K562 (cell line): ENCODE measurements around the gene ANXA10. TPM values are rescaled to one million over a fixed set of nuclear protein-coding genes. Genes with fewer than 3 reads are reported as not detected.

Experiments
- ATAC-seq: fragments of 200-7000 bp; cut with Tn5 transposase; 3 replicates; pipeline ENCODE4 v1.9.1; 2020; ENCODE audit warnings: moderate library complexity
- BruUV-seq: library from RNA; stranded (reverse); fragments of 400-500 nt; replicated peaks from 2 replicates; lab custom pipeline; 2021; lab: Mats Ljungman, UMichigan
- CTCF ChIA-PET: fragments of 300-600 bp; formaldehyde crosslinking; extraction: SDS; loops from one replicate; lab custom pipeline; 2021; ENCODE audit warnings: low intra/inter-chr PET ratio; lab: Yijun Ruan, JAX
- POLR2A ChIA-PET: fragments of 300-600, 350-650 bp; sonication (Branson Sonifier 250); formaldehyde crosslinking; extraction: SDS; loops from one replicate; lab custom pipeline; 2021; ENCODE audit warnings: antibody characterized with exemption, inconsistent platforms; lab: Yijun Ruan, JAX
- DNase-seq, 4 experiments: peaks; one replicate each; pipeline versions ENCODE4 v3.0.0 to v3.0.0-alpha.2; 2011 to 2018; ENCODE audit warnings: low spot score in 3 of 4, mixed read lengths in 3 of 4; ENCODE audit errors: extremely low read depth in 1 of 4
- FAIRE-seq: peaks from 2 replicates; lab custom pipeline; 2011; peaks lifted over from hg19 to GRCh38; lab: Jason Lieb, UNC
- H2AFZ ChIP-seq: 2 replicates; pipeline ENCODE4 v1.6.0; 2011; ENCODE audit warnings: low read depth, low read length, control low read depth, inconsistent platforms
- H3K27ac ChIP-seq: fragments of 200-600 bp; 3 replicates; pipeline ENCODE4 v1.8.0; 2011; ENCODE audit warnings: low read depth, mild to moderate bottlenecking, control low read depth, inconsistent platforms, low read length, moderate library complexity, mixed read lengths; ENCODE audit errors: extremely low read depth
- H3K27me3 ChIP-seq, 2 experiments: fragments of 300-600 bp in 1 of 2; 2 replicates in 1 of 2; 3 replicates in 1 of 2; pipeline versions ENCODE4 v1.6.0 to v1.8.0; 2011; ENCODE audit warnings: inconsistent platforms in 2 of 2, low read length in 2 of 2, mild to moderate bottlenecking in 1 of 2, mixed read lengths in 1 of 2, moderate library complexity in 1 of 2; ENCODE audit not compliant: control insufficient read depth in 2 of 2, insufficient read depth in 2 of 2
- H3K36me3 ChIP-seq: fragments of 300-600 bp; 3 replicates; pipeline ENCODE4 v1.8.0; 2011; ENCODE audit warnings: mild to moderate bottlenecking, low read length, inconsistent platforms; ENCODE audit not compliant: control insufficient read depth, insufficient read depth
- H3K4me1 ChIP-seq, 2 experiments: fragments of 200-600 bp in 1 of 2; replicated peaks in 1 of 2; 2 replicates in 1 of 2; 3 replicates in 1 of 2; pipeline versions ENCODE4 v1.5.1 to v1.8.0; 2011; ENCODE audit warnings: inconsistent platforms in 2 of 2, low read length in 2 of 2, mild to moderate bottlenecking in 1 of 2, mixed read lengths in 1 of 2, moderate library complexity in 1 of 2; ENCODE audit not compliant: control insufficient read depth in 2 of 2, insufficient read depth in 2 of 2
- H3K4me2 ChIP-seq: 2 replicates; pipeline ENCODE4 v1.6.1; 2011; ENCODE audit warnings: low read length, control low read depth, inconsistent platforms, mixed read lengths; ENCODE audit not compliant: insufficient read depth
- H3K4me3 ChIP-seq: fragments of 200-600 bp; sonication (generic), shearing (Covaris generic); 2 replicates; pipeline ENCODE4 v1.5.1; 2016; ENCODE audit warnings: control low read depth, inconsistent platforms
- H3K79me2 ChIP-seq: fragments of 200-600 bp; 3 replicates; pipeline ENCODE4 v1.8.0; 2011; ENCODE audit warnings: low read length, inconsistent platforms; ENCODE audit not compliant: control insufficient read depth, insufficient read depth
- H3K9ac ChIP-seq, 2 experiments: 2 replicates each; pipeline versions ENCODE4 v1.6.0 to v1.6.1; 2011; ENCODE audit warnings: low read depth in 2 of 2, low read length in 2 of 2, control low read depth in 1 of 2, inconsistent platforms in 1 of 2, mild to moderate bottlenecking in 1 of 2, mixed read lengths in 1 of 2; ENCODE audit not compliant: insufficient read depth in 1 of 2
- H3K9me1 ChIP-seq: one replicate; pipeline ENCODE4 v1.6.0; 2011; ENCODE audit warnings: inconsistent platforms, mild to moderate bottlenecking, low read length, moderate library complexity; ENCODE audit not compliant: control insufficient read depth, insufficient read depth
- H3K9me3 ChIP-seq: replicated peaks from 2 replicates; pipeline ENCODE4 v1.5.1; 2011; ENCODE audit warnings: low read depth, low read length, inconsistent platforms; ENCODE audit not compliant: control insufficient read depth, insufficient read depth
- H4K20me1 ChIP-seq: replicated peaks from 2 replicates; pipeline ENCODE4 v1.6.1; 2011; ENCODE audit warnings: low read length, inconsistent platforms, mixed read lengths; ENCODE audit not compliant: control insufficient read depth, insufficient read depth
- CSDE1 ChIP-seq, 2 experiments: fragments of 450-650 bp; IDR thresholded peaks; 2 replicates each; pipeline ENCODE4 v1.6.1; 2016; ENCODE audit warnings: mild to moderate bottlenecking in 1 of 2
- IFI16 ChIP-seq: fragments of 250-450 bp; sonication (Bioruptor Pico); IDR thresholded peaks from 2 replicates; pipeline ENCODE4 v2.1.2; 2022; ENCODE audit warnings: mild to moderate bottlenecking, inconsistent platforms
- LARP7 ChIP-seq: fragments of 450-650 bp; IDR thresholded peaks from 2 replicates; pipeline ENCODE4 v1.6.1; 2016
- ZC3H8 ChIP-seq: fragments of 450-650 bp; IDR thresholded peaks from 2 replicates; pipeline ENCODE4 v1.6.1; 2017
- ZNF561 ChIP-seq: fragments of 450-650 bp; formaldehyde crosslinking; conservative IDR thresholded peaks from 2 replicates; pipeline ENCODE4 v1.4.0; 2020; ENCODE audit warnings: mild to moderate bottlenecking, moderate library complexity
- WGBS: fragments of 100-300 bp; shearing (Covaris generic); methylation state at CpG from one replicate; pipeline ENCODE4 v1.1.6; 2016; ENCODE audit warnings: low coverage, mixed read lengths; ENCODE audit not compliant: insufficient coverage; ENCODE audit errors: missing lambda C conversion rate; 5-methylcytosine and 5-hydroxymethylcytosine counted together
- in situ Hi-C: fragments of 300-500 bp; cut with MboI; formaldehyde crosslinking; loops from 4 replicates; pipeline ENCODE4 v1.15.0; 2018; ENCODE audit warnings: inconsistent platforms, mixed read lengths
- intact Hi-C: fragments of 100-400 bp; cut with micrococcal nuclease; formaldehyde crosslinking; loops from 2 replicates; pipeline ENCODE4 v1.14.2; 2022
- polyA plus RNA-seq, 8 experiments: library from polyadenylated mRNA; depleted of rRNA in 4 of 8; stranded (reverse) in 5 of 8; unstranded in 3 of 8; fragments of >200 nt; fragmentation: Nextera tagmentation in 2 of 8; fragmentation: Illumina TruSeq in 1 of 8; extraction: Ambion mirVana in 2 of 8; extraction: Trizol in 1 of 8; gene quantifications; 2 replicates each; pipeline versions ENCODE4 v1.2.1 to v1.2.3, GENCODE V29; 2011 to 2014; ENCODE audit warnings: inconsistent platforms in 1 of 8, missing spikeins in 1 of 8
- total RNA-seq, 7 experiments: library from RNA; depleted of rRNA in 6 of 7; stranded (reverse); fragments of >200 nt in 6 of 7; fragmentation: Illumina TruSeq in 2 of 7; extraction: Trizol in 2 of 7; gene quantifications; 2 replicates each; pipeline versions ENCODE4 v1.2.1 to v1.2.3, GENCODE V29; 2011 to 2021; ENCODE audit warnings: low replicate concordance in 1 of 7
- TF ChIP-seq, protein P1 (sequence below): fragments of 450-650 bp; IDR thresholded peaks from one replicate; pipeline ENCODE4 v1.6.1; 2018; ENCODE audit warnings: mild to moderate bottlenecking, moderate library complexity; ENCODE audit not compliant: partially characterized antibody
- TF ChIP-seq, protein P2 (sequence below): fragments of 250-450 bp; sonication (Bioruptor Pico); IDR thresholded peaks from 2 replicates; pipeline ENCODE4 v1.5.0; 2020; ENCODE audit warnings: mild to moderate bottlenecking, borderline replicate concordance

The ANXA10 gene
- total and polyA plus RNA-seq, 9 of the 15 experiments (the other 6 are each of a cell fraction or from before 2014, with no cell fraction given), result not detected

DNA sequence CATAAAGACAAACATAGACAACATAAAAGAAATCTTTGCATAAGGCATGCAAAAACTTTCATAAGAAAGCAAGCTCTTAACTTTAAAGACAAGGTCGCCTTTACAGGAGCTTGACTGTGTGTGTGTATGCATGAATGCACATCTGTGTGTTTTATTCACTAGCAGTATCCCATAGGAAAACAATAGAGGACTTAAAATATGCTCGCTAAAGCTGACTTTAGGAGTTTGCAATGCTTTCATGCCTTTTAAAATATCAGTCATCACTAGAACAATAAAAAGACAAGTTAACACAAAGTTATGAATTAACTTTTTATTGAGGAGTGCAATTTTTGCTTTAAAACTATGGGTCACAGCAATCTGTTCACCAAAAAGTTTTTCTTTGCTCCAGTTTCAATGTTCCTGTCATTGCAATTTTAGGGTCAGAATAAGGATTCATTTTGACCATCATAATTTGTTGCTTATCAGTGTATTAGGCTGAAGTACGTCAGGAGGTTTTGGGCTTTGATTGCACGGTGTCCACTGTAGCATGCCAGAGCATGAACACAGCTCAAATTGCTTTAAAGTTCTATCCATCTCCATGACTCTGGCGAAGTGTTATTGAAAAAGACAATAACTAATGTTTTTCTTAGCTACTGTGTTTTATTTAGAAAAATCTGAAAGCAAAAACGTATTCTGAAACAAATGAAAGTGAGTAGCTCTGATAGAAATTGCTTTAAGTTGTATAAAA, 36.9 kb downstream of the ANXA10 start:
- Histone ChIP-seq H3K9me3 (no peaks in the 10 kb centered on the region; the same call in 1 of the 2 replicates), H3K9ac (no peak overlapping the region), H2AFZ (no peak overlapping the region), H3K27ac (no peak overlapping the region), H3K27me3 (no peaks in the 10 kb centered on the region), H3K4me1 (no peaks in the 10 kb centered on the region), H3K4me2 (no peak overlapping the region), H3K9me1 (no peaks in the 10 kb centered on the region), H3K79me2 (no peaks in the 10 kb centered on the region), H3K36me3 (no peaks in the 10 kb centered on the region)
- no TSS peak for BruUV-seq
- DNase-seq, result no peak
- POLR2A ChIA-PET, result no interaction called here
- TF ChIP-seq, protein P1, sequence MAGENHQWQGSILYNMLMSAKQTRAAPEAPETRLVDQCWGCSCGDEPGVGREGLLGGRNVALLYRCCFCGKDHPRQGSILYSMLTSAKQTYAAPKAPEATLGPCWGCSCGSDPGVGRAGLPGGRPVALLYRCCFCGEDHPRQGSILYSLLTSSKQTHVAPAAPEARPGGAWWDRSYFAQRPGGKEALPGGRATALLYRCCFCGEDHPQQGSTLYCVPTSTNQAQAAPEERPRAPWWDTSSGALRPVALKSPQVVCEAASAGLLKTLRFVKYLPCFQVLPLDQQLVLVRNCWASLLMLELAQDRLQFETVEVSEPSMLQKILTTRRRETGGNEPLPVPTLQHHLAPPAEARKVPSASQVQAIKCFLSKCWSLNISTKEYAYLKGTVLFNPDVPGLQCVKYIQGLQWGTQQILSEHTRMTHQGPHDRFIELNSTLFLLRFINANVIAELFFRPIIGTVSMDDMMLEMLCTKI, result no peak
- no peak for TF ChIP-seq ZC3H8
- TF ChIP-seq IFI16 (CRISPR knock-in tag), result no peak
- TF ChIP-seq, protein P2, sequence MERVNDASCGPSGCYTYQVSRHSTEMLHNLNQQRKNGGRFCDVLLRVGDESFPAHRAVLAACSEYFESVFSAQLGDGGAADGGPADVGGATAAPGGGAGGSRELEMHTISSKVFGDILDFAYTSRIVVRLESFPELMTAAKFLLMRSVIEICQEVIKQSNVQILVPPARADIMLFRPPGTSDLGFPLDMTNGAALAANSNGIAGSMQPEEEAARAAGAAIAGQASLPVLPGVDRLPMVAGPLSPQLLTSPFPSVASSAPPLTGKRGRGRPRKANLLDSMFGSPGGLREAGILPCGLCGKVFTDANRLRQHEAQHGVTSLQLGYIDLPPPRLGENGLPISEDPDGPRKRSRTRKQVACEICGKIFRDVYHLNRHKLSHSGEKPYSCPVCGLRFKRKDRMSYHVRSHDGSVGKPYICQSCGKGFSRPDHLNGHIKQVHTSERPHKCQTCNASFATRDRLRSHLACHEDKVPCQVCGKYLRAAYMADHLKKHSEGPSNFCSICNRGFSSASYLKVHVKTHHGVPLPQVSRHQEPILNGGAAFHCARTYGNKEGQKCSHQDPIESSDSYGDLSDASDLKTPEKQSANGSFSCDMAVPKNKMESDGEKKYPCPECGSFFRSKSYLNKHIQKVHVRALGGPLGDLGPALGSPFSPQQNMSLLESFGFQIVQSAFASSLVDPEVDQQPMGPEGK, result no peak
- TF ChIP-seq CSDE1 (IDR thresholded peaks at IDR 0.05), result no peak
- no peak for TF ChIP-seq ZNF561 (CRISPR knock-in tag)
- no peak for TF ChIP-seq LARP7
- TF ChIP-seq, all 486 proteins: peak for 0
- in situ Hi-C loops, result no loop called here
- FAIRE-seq (no peak), ATAC-seq (no peak)
- no peaks in the 10 kb centered on the region for H4K20me1 ChIP-seq
- CTCF ChIA-PET, result no interaction called here
- H3K4me3 ChIP-seq, result no peak overlapping the region
- intact Hi-C loops, result no loop called here
- WGBS, result 3% methylated on average over 6 of the region's 6 CpGs
